DMS79 treated with DMSO at 0.1 percent for 48 hours (cell line): ENCODE data around the gene LRP5.
"Not testable (repeated sequence)": the region's sequence is repeated elsewhere in the genome, so short reads cannot be mapped to it uniquely, and the experiment has no call there.

Source experiments
- DNase-seq: peaks from one replicate; lab custom pipeline; 2025; lab: John Stamatoyannopoulos, UW

LRP5 gene

DNA sequence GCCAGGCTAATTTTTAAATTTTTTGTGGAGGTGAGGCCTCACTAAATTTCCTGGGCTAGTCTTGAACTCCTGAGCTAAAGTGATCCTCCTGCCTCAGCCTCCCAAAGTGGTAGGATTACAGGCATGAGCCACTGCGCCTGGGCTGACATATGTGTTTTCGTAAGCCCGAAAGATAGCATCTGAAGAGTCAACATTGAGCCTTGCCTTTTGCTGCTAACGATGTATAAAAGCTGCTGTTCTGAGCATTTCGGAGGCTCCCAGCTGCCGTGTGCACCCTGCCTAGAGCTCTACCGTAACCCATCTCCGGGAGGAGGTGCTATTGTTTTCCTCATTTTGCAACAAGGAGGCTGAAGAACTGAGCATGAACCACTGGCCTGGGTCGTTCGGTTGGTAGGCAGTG lies 130.0 kb downstream of the LRP5 start:
- DNase-seq: no peak

- no peak for DNase-seq
Measured at GRCh38 chr11:68444566-68444965, 132.2 kb downstream of the LRP5 start.

- DNase-seq: no peak
Measured at GRCh38 chr11:68445531-68446035, 133.2 kb downstream of the LRP5 start.

GRCh38 chr11:68446046-68446725 lies 133.8 kb downstream of the LRP5 start:
- DNase-seq: no peak

DNA sequence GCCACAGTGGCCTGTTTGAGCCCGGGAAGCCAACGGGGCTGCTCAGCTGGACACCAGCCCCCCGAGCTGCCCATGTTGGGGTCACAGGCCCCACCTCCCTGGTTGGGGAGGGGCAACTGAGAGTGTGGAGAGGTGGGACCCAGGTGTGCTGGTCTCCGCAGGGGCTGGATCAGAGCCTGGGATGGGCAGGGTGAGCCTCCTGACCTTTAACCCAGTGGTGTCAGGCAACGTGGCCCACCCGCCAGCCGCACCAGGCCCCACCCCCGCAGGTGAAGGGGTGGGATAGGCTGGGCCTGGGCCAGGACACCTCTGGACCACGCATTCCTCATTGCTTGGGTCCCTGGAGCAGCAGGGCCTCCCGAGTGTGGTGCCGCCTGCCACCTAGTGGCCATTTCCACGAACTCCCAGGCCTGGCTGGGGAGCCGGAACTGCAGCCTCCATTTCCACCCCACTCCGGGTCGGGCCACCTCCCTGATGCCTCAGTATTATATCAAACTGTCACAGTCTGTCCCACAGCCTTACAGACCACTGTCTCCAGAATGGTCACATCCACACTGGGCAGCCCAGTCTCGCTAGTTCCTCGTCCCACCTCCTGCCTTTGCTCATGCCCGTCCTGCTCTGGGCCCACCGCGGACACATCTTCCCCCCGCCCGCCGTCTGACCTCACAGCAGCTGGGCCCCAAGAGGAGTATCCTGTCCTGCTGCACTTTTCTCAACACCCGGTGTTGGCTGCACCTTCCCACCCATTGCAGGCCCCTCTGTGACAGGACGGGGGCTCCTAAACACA lies 134.8 kb downstream of the LRP5 start:
- peak; percentile 23 for DNase-seq

DNA sequence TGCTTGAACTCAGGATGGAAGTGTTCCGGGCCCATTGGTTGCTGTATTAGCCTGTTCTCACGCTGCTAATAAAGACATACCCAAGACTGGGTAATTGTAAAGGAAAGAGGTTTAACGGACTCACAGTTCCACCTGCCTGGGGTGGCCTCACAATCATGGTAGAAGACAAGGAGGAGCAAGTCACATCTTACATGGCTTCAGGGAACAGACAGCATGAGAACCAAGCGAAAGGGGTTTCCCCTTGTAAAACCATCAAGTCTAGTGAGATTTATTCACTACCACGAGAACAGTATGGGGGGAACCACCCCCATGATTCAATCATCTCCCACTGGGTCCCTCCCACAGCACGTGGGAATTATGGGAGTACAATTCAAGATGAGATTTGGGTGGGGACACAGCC lies 135.5 kb downstream of the LRP5 start:
- not testable (repeated sequence) for DNase-seq

GRCh38 chr11:68448604-68449011 lies 136.2 kb downstream of the LRP5 start:
- DNase-seq: no peak

- DNase-seq: no peak
Measured at GRCh38 chr11:68449951-68450350, 137.6 kb downstream of the LRP5 start.

DNA sequence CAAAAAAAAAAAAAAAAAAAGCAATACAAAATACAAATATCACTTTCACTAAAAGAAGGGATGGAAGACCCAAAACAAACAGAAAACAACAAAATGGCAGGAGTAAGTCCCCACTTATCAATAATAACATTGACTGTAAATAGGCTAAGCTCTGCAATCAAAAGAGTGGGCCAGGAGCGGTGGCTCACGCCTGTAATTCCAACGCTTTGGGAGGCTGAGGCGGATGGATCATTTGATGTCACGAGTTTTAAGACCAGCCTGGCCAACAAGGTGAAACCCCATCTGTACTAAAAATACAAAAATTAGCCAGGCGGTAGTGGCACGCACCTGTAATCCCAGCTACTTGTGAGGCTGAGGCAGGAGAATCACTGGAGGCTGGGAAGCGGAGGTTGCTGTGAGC lies 138.3 kb downstream of the LRP5 start:
- no peak for DNase-seq

- peak; percentile 78 for DNase-seq
Measured at GRCh38 chr11:68454767-68455166, 142.4 kb downstream of the LRP5 start.

DNA sequence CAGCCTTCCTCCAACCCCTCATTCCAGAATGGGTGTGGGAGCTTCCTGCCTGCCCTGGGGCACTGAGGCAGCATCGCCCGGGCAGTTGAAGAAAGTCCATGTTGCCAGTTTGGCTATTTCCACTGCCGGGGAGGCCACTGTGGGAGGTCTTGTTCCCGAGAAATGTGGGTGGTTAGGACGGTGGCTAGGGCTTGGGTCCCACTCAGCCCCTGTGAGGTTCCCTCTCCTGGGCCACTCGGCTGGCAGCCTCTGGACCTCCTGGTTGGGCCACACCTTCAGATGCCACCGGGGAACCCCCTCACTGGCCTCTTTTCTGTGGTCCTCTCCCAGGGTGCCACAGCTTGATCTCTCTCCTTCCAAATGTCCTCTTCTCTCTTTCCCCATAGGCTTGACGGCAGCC lies 143.1 kb downstream of the LRP5 start:
- no peak for DNase-seq

DNA sequence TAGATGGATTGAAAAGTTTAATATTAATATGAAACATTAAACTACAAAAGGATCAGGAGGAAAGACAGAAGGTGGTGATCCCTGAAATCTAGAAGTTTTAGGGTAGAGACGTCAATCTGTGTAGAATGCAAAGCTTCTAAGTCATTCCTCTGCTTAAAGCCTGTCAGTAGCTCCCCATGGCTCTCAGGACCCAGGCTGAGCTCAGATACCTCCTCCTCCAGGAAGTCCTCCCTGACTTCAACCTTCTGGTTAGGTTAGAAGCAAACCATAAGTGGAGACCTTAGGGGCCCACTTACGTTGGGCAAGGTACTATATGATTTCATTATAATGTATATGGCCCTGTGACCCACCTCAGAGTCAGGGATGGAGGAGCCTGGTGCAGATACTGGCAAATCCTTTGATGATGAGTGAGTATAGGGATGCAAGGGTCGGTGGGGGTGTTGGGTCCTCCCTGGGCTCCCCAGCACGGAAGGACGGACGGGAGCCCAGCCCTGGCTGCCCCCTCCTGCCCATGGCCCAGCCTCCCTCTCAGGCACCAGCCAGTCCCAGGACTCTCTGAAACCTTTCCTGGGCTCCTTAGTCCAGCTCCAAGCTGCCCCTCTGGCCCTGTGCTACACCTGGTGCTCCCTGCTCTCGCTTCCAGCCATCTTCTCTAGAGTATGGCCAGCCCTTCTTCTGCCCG lies 145.0 kb downstream of the LRP5 start:
- DNase-seq: no peak

DNA sequence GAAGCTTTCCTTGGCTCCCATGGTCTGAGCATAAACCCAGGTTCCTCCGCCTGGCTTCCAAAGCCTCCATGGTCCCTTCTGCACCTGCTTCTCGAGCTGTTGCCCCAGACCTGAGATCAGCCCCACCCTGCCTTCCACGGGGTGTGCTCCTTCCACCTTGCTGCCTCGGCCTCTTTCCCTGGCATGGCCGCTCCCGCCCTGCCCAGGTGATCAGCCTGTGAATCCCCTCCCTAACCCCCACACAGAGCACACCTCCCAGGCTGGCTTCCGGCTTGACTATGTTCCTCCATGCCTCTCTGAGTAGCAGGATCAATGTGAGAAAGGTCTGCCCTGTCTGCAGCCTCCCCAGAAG lies 145.5 kb downstream of the LRP5 start:
- DNase-seq: no peak

GRCh38 chr11:68458340-68458739 lies 145.9 kb downstream of the LRP5 start:
- not testable (repeated sequence) for DNase-seq

DNA sequence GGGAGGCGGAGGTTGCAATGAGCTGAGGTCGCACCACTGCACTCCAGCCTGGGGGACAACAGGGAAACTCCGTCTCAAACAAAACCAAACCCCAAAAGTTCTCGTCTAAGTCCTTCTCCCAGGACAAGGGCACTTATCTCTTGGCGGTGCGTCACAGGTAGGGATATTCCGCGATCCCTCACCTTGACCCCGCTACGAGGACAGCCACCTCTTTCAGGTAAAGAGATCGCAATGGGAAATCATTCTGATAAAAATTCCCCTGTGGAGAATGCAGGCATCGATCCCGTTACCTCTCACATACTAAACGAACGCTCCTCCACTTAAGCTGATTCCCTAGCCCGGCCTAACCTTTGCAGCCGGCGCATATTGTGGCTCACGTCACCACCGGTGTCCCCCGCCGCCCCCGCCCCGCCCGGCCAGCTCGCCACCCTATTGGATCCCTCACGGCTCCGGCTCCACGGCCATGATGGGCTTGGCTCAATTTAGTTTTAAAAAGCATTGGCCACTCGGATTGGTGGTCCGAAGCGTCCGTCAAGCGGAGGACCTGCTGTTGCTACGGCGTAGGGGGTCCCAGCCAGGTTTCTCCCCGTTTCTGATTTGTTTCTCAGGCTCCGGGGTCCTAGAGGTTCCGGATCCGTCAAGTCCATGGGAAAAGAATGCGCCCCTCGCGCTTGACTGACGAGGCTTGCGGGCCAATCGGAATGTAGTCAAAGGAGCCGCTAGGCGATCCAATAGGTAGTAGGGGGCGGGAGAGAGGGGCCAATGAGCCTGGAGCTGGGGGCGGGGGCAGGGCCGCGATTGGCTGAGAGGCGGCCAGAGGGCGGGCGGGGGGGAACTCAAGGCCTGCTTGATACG lies 147.7 kb downstream of the LRP5 start:
- DNase-seq: peak; percentile 100

DNA sequence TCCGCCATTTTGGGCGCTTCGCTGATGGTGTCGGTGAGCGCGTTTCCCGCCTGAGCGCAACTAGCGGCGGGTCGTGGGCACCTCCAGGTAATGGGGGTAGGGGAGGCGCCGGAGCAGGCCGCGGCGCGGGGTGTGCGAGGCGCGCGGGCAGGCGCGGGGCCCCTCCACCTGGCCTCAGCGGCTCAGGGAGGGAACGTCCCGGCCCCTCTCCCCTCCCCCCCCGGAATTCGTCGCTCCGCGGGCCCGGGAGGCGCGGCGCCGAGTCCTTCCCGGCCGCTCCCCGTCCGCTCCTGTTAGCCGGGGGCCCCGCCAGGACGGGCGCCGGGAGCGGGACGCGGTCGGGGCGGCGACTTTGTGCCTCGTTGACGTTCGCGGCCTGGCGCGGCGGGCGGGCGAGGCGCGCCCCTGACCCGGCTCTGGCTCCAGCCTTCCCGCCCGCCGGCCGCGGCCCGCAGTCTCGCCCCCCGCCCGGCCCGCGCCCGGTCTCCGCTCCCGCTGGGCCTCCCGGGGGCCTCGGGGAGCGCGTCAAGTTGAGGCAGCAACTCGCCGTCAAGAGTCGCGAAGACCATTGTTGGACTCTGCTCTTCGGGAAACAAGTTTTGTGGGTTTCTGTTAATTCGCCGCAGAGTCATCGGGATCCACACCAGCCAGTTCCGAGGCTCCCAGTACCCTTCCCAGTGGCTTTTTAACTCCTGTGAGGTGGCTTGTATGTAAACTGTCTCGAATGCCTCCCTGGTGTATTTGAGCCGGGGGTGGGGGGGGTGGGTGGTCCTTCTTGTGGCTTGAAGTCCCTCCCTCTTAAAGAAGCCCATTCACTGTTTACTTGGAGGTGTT lies 148.6 kb downstream of the LRP5 start, which contains the start of gene PPP6R3:
Gene PPP6R3, plus strand, starts transcription at position 12 of the 834 bp plus-strand sequence. CDS start 76,913 bp downstream, outside the sequence.
- peak; percentile 16 for DNase-seq

DNA sequence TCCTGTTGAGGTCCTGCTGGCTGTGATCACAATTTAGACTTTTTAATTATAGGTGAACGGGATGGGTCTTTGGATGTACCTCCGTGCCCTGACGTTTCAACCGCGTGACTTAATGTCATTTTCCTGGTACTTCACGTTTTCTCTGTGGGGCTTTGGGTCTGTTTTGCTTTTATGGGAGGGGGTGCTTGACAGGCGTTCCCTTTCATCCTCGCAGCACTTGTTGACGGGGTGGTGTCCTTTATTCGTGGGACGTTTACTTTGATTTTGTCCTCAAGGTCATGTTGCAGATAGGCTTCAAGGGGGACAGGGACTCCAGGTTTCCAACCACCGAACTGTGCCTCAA lies 149.2 kb downstream of the LRP5 start:
- DNase-seq: no peak

DNA sequence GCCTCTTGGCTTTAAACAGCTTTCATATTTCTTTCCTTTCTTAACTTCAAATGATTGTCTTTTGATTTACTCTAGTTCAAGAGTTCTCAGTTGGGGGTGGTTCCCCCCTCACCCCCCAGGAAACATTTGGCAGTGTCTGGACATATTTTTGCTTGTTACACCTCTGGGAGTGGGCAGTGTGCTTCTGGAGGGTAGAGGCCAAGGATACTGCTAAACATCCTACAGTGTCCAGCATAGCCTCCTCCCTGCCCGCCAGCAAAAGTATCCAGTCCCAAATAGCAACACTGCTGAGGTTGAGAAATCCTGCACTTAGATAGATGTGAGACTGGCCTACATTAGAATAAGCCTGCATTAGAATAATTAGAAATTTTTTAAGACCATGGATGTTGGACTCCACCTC lies 151.3 kb downstream of the LRP5 start:
- DNase-seq: no peak

DNA sequence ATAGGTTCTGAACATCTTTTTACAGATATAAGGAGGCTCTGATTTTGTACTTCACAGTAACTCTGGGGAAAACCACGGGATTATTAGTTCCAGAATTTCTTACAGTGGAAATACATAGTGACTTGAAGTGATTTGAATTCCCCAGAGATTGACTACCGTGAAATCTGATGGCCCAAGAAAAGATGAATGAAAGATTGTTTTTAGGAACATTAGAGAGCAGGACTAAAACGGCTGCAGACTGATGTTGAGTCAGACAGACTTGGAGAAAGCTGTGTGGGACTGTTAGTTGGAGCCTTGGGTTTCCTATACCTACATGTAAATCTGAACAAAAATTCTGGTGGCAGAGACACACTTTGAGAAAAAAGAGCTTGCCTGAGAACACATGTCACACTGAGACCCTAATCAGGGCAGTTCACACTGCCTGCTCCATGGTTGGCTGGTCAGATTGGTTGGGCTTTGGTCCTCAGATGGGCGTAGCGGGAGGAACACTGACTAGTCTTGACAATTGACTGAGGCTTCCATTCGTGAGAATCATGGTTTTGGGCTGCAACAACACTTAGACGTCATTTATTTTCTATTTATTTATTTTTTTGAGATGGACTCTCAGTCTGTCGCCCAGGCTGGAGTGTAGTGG lies 154.9 kb downstream of the LRP5 start:
- no peak for DNase-seq

DNA sequence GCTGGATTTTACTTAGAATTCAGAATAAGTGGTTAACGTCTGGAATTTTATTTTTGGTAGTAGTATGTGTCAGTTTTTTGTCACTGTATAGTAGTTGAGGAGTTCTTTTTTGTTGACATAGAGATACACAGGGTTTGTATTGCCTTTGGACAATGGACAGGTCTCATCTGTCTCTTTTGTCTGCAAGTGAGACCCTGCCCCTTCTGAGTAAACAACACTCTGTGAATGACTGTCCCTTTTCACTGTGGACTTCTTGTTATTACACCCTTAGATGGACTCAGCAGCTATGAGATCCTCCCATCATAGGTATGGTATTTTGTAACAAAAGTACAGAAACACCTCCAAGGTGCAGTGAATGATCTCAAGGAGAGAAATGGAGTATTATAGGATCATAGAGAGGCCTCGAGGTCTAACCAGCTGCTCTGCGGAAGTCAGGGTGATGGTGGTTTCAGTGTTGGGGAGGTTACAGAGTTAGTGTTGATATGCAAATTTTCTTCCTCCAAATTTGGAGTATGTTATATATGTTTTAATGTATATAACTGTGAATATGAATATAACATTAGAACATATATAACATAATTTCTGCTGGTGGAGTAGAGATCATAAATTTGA lies 155.9 kb downstream of the LRP5 start:
- DNase-seq: no peak
